IPS DF 4.7 (cell line): ENCODE measurements around the gene GALNT13.

Experiments used
- DNase-seq: peaks from one replicate; pipeline ENCODE4 v3.0.0-alpha.2; 2013; ENCODE audit warnings: low spot score; ENCODE audit errors: extremely low read depth

GALNT13 gene

GRCh38 chr2:154125891-154126290, 254.2 kb downstream of the GALNT13 start:
- DNase-seq = no peak

GRCh38 chr2:154130821-154131220, 259.1 kb downstream of the GALNT13 start:
- DNase-seq = no peak

- no peak for DNase-seq
These were observed 261.1 kb downstream of the GALNT13 start for GRCh38 chr2:154132827-154133226.

- no peak for DNase-seq
These were observed 262.1 kb downstream of the GALNT13 start for GRCh38 chr2:154133823-154134222.

GRCh38 chr2:154140249-154141025, 268.7 kb downstream of the GALNT13 start:
- DNase-seq = no peak

GRCh38 chr2:154142480-154142879, 270.8 kb downstream of the GALNT13 start:
- no peak for DNase-seq

GRCh38 chr2:154143105-154143504, 271.4 kb downstream of the GALNT13 start:
- no peak for DNase-seq

GRCh38 chr2:154158101-154158500, 286.4 kb downstream of the GALNT13 start:
- no peak for DNase-seq

GRCh38 chr2:154161286-154161685, 289.6 kb downstream of the GALNT13 start:
- no peak for DNase-seq

GRCh38 chr2:154170400-154170799, 298.7 kb downstream of the GALNT13 start:
- no peak for DNase-seq

- DNase-seq = no peak
These were observed 301.4 kb downstream of the GALNT13 start for GRCh38 chr2:154173164-154173563.

GRCh38 chr2:154173919-154174318, 302.2 kb downstream of the GALNT13 start:
- no peak for DNase-seq

- DNase-seq = no peak
These were observed 310.3 kb downstream of the GALNT13 start for GRCh38 chr2:154182008-154182407.

- DNase-seq = no peak
These were observed 316.2 kb downstream of the GALNT13 start for GRCh38 chr2:154187948-154188347.

GRCh38 chr2:154189953-154190352, 318.2 kb downstream of the GALNT13 start:
- no peak for DNase-seq

GRCh38 chr2:154193246-154193645, 321.5 kb downstream of the GALNT13 start:
- DNase-seq = no peak

- DNase-seq = no peak
These were observed 323.4 kb downstream of the GALNT13 start for GRCh38 chr2:154194909-154195643.

- DNase-seq = no peak
These were observed 324.0 kb downstream of the GALNT13 start for GRCh38 chr2:154195644-154196195.

- DNase-seq = no peak
These were observed 327.1 kb downstream of the GALNT13 start for GRCh38 chr2:154198866-154199265.

- DNase-seq = no peak
These were observed 331.5 kb downstream of the GALNT13 start for GRCh38 chr2:154203206-154203605.

GRCh38 chr2:154203902-154204301, 332.2 kb downstream of the GALNT13 start:
- DNase-seq = no peak

GRCh38 chr2:154207288-154208047, 335.7 kb downstream of the GALNT13 start:
- DNase-seq = no peak
